Left colon (tissue), 2 donors: ENCODE data around the gene ZMIZ1. TPM values are rescaled to one million over a fixed set of nuclear protein-coding genes. Genes with fewer than 3 reads are reported as not detected.
"Not testable (repeated sequence)": the region's sequence is repeated elsewhere in the genome, so short reads cannot be mapped to it uniquely, and the experiment has no call there.

ENCODE experiments used
- ATAC-seq: fragments of 200-7000 bp; cut with Tn5 transposase; one replicate; pipeline ENCODE4 v1.9.1; 2020; ENCODE audit warnings: mild to moderate bottlenecking, moderate library complexity
- DNase-seq, 2 donors: peaks; one replicate each; pipeline ENCODE4 v3.0.0-alpha.2; 2020
- intact Hi-C, 2 donors: fragments of 100-400 bp; cut with DNase I in 1 of 2; cut with micrococcal nuclease in 1 of 2; formaldehyde crosslinking; loops; one replicate each; pipeline versions ENCODE4 v1.11.2 to v1.14.0; 2022; cut with DNase I, micrococcal nuclease
- total RNA-seq, 2 donors: library from RNA; stranded (reverse); fragmentation: NEBNext Ultra II Directional; extraction: Animal tissue kit (Norgen Biotek cat#: 25700); gene quantifications; one replicate each; pipeline ENCODE4 v1.2.1, GENCODE V29; 2021
- donor health status: DM: no; HTN: no; CAD: no.
- donor health status: DM: yes; HTN: yes; CAD: no.

The ZMIZ1 gene
- total RNA-seq, 2 donors from 2014 or later, result 50.7 to 63.9 TPM

- intact Hi-C loops, result no loop called here
- DNase-seq (peak in 1 of 2 donors; percentile 6), ATAC-seq (no peak)
Observed at GRCh38 chr10:79028451-79029010, 40.2 kb upstream of the ZMIZ1 start.

GRCh38 chr10:79029478-79030390 lies 39.0 kb upstream of the ZMIZ1 start:
- ATAC-seq (no peak), DNase-seq (peak in 1 of 2 donors; percentile 12)
- intact Hi-C loops, result no loop called here

- DNase-seq (no peak), ATAC-seq (no peak)
- intact Hi-C loops, result no loop called here
Observed at GRCh38 chr10:79030705-79031104, 38.1 kb upstream of the ZMIZ1 start.

- intact Hi-C loops, result no loop called here
- no peak for DNase-seq
- no peak for ATAC-seq
Observed at GRCh38 chr10:79031723-79032122, 37.0 kb upstream of the ZMIZ1 start.

GRCh38 chr10:79034271-79034876 lies 34.4 kb upstream of the ZMIZ1 start:
- DNase-seq (no peak), ATAC-seq (no peak)
- intact Hi-C loops, result no loop called here

- peak in 1 of 2 donors; percentile 4 for DNase-seq
- ATAC-seq, intact Hi-C loops: not testable (repeated sequence)
Observed at GRCh38 chr10:79036416-79036815, 32.4 kb upstream of the ZMIZ1 start.

GRCh38 chr10:79038104-79038840 lies 30.5 kb upstream of the ZMIZ1 start:
- intact Hi-C loops, result no loop called here
- DNase-seq, result no peak
- no peak for ATAC-seq

- ATAC-seq (no peak), DNase-seq (peak in 1 of 2 donors; percentile 13)
- intact Hi-C loops, result no loop called here
Observed at GRCh38 chr10:79038841-79039201, 29.9 kb upstream of the ZMIZ1 start.

- no peak for ATAC-seq
- intact Hi-C loops, result no loop called here
Observed at GRCh38 chr10:79042639-79043411, 25.9 kb upstream of the ZMIZ1 start.

GRCh38 chr10:79044036-79044632 lies 24.6 kb upstream of the ZMIZ1 start:
- intact Hi-C loops, result no loop called here
- no peak for ATAC-seq
- peak in 1 of 2 donors; percentile 17 for DNase-seq

More at GRCh38 chr10:79042639-79043411, 25.9 kb upstream of the ZMIZ1 start:
- DNase-seq, result no peak

GRCh38 chr10:79044846-79045245 lies 23.9 kb upstream of the ZMIZ1 start:
- intact Hi-C loops, result no loop called here
- ATAC-seq, result no peak
- peak in 1 of 2 donors; percentile 19 for DNase-seq

GRCh38 chr10:79045566-79046175 lies 23.1 kb upstream of the ZMIZ1 start:
- peak in 1 of 2 donors; percentile 15 for DNase-seq
- intact Hi-C loops, result no loop called here
- ATAC-seq, result no peak

- intact Hi-C loops, result no loop called here
Observed at GRCh38 chr10:79046326-79046725, 22.4 kb upstream of the ZMIZ1 start.

GRCh38 chr10:79046741-79047583 lies 21.8 kb upstream of the ZMIZ1 start:
- peak in 1 of 2 donors; percentile 26 for DNase-seq
- intact Hi-C loops, result no loop called here
- no peak for ATAC-seq

More at GRCh38 chr10:79046326-79046725, 22.4 kb upstream of the ZMIZ1 start:
- ATAC-seq (no peak), DNase-seq (peak in 1 of 2 donors; percentile 12)

- ATAC-seq (no peak), DNase-seq (no peak)
- intact Hi-C loops, result no loop called here
Observed at GRCh38 chr10:79047584-79047874, 21.2 kb upstream of the ZMIZ1 start.

- DNase-seq (peak; percentile 57 to 68), ATAC-seq (peak; percentile 38)
- intact Hi-C loops, result no loop called here
Observed at GRCh38 chr10:79047875-79048638, 20.7 kb upstream of the ZMIZ1 start.
